ENCODE results near the gene SPTB.

DNA sequence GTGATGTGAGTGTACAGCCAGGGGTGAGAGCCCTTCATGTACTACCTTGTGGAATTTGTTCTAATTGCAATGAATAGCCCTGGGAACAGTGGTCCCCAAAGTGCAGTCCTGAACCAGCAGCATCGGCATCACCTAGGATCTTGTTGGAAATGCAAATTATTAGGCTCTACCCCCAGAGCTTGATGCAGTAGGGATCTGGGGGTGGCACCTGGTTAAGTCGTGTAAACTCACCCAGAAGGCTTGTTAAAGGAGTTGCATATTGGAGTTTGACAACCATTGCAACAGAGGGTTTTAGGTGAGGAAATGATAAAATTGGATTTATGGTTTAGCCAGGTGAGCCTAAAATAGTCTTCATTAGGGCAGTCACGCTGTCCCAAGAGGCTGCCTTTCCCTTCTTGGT lies 102.2 kb downstream of the SPTB start:
- TF ChIP-seq ZNF175 (CRISPR knock-in tag; IDR thresholded peaks at IDR 0.05; ENCODE audit: low read depth) = no peak
- no peak for TF ChIP-seq SMAD1 (IDR thresholded peaks at IDR 0.05; ENCODE audit: low read depth, low read length, partially characterized antibody)
- TF ChIP-seq, protein P1, sequence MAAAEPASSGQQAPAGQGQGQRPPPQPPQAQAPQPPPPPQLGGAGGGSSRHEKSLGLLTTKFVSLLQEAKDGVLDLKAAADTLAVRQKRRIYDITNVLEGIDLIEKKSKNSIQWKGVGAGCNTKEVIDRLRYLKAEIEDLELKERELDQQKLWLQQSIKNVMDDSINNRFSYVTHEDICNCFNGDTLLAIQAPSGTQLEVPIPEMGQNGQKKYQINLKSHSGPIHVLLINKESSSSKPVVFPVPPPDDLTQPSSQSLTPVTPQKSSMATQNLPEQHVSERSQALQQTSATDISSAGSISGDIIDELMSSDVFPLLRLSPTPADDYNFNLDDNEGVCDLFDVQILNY (CRISPR knock-in tag; IDR thresholded peaks at IDR 0.05) = no peak
- TF ChIP-seq ZNF780A (CRISPR knock-in tag; IDR thresholded peaks at IDR 0.05) = no peak
- no peak for TF ChIP-seq MXI1 (IDR thresholded peaks at IDR 0.05; ENCODE audit: low read depth, low read length)
- no peak for TF ChIP-seq KLF13 (tag; IDR thresholded peaks at IDR 0.05; ENCODE audit: borderline replicate concordance, low read depth)
- no peak for TF ChIP-seq RBM14 (IDR thresholded peaks at IDR 0.05; ENCODE audit: borderline replicate concordance, insufficient read depth, low read depth, low read length)
- TF ChIP-seq U2AF1 (optimal IDR thresholded peaks at IDR 0.05; ENCODE audit: low read depth, low read length) = no peak
- no peak for TF ChIP-seq TCF7 (IDR thresholded peaks at IDR 0.05; ENCODE audit: borderline replicate concordance)

Measured in K562 (cell line).